ENCODE measurements around the gene NT5E.

GRCh38 chr6:85402922-85403321 lies 47.0 kb upstream of the NT5E start:
- TF ChIP-seq POLR2AphosphoS5 (IDR thresholded peaks at IDR 0.05; ENCODE audit: borderline replicate concordance, low read depth, low read length) (no peak), EZH2 (IDR thresholded peaks at IDR 0.05) (no peak)
